ENCODE data around the gene MZT2B.
"Not testable (repeated sequence)": the region's sequence is repeated elsewhere in the genome, so short reads cannot be mapped to it uniquely, and the experiment has no call there.

The MZT2B gene

DNA sequence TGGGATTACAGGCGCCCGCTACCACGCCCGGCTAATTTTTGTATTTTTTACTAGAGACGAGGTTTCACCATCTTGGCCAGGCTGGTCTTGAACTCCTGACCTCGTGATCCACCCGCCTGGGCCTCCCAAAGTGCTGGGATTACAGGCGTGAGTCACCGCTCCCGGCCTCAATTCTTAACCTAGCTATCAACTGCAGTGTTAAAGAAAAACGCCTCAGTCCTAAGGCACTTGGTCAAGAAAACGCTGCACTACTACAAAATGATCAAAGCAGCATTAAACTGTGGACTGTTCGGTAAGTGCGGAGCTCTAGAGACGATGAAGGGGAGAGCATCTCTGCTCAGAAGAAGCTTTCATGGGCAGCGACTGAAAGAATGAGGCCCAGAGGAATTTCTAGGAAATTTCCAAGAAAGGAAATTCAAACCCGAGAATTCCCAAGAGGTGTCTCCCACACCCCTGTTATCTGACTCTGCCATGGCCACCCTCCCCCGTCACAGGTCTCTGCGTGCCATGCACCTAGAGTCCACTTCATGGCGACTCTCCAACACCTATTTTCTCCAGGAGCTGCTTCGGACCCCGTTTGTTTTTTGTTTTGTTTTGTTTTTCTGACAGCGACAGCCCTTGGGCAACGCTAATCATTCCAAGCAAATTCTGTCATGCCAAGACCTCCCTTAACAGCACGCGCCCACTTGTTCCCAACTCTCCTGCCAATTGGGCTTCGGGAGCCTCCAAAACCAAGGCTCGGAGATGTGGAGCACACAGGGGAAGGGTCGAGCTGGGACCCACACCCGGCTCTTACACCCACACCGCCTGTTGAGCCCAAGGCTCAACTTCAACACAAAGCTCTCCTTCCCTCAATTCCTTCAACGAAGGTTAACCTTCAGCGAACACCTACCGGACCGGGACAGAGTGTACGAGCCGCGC lies 1.4 kb upstream of the MZT2B start:
- DNase-seq (ENCODE audit: low spot score) = peak; percentile 18

DNA sequence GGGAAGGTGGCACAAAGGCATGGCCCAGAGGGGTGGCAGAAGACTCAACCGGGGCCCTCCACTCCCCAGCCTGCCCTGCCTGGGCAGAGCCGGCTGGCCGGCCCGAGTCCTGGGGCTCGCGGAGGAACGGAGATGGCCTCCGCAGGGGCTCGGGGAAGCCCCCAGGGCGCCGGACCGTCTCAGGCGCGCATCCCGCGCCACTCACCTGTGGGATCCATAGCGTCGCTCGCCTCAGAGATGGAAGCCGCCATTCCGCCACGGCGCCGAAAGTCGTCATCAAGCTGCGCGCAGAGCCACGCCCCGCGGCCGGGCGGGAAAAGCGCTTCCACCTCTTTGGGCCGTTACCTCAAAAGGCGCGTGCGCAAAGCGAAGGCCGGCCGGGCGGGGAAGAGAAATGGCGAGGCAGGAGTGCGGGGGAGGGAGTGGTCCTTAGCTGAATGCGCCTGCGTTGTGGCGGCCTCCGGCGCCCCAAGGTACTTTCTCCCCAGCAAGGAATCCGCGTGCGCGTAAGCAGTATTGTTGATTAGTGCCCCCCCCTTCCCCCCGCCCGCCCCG lies 660 bp upstream of the MZT2B start, which contains the start of gene SMPD4:
TSS of gene SMPD4 (minus strand) at position 278 of the 555 bp plus-strand sequence. CDS start 5,010 bp downstream, outside the sequence.
- peak; percentile 95 for DNase-seq (ENCODE audit: low spot score)

- DNase-seq (ENCODE audit: low spot score) = not testable (repeated sequence)
Measured at GRCh38 chr2:130182826-130183511, 907 bp downstream of the MZT2B start.

DNA sequence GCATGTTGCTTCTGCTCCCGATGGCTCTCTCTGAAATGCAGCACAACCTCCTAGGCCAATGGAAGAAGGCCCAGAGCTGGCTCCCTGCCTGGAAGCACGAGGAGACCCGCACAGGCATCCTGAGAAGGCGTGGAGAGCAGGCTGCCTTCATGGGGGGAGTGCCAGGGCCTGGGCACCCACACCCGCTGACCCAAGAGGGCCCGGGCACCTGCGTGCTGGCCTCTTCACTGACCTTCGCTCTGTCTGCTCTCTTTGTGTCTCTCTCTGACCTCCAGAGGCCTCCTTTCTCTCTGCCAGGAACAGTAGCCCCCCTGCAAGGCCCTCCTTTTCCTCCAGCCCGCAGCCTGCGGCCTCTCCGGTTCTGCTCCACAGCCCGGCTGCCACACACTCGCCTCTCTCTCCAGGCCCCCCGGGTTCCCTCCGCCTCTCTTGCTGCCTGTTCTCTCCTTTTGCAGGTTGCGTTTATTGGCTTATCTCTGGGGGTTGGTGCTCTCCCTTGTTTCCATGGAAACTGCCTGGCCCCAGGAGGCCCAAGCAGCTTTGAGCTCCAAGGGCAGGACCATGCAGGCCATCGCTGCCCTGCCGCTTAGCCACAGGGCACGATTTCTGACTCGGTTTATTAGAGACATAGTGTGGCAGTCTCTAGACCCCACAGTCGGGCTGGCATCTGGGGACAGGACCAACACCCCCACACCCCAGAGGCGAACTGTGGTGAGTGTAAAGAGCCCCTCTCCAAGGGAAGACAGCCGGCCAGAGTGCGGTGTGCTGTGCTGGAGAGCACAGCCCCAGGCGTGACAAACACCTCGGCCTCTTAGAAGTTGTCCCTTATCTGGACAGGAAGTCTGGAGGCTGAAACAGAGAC lies 1.7 kb downstream of the MZT2B start:
- peak; percentile 30 for DNase-seq (ENCODE audit: low spot score)

- DNase-seq (ENCODE audit: low spot score) = no peak
Measured at GRCh38 chr2:130185436-130185835, 3.4 kb downstream of the MZT2B start.

DNA sequence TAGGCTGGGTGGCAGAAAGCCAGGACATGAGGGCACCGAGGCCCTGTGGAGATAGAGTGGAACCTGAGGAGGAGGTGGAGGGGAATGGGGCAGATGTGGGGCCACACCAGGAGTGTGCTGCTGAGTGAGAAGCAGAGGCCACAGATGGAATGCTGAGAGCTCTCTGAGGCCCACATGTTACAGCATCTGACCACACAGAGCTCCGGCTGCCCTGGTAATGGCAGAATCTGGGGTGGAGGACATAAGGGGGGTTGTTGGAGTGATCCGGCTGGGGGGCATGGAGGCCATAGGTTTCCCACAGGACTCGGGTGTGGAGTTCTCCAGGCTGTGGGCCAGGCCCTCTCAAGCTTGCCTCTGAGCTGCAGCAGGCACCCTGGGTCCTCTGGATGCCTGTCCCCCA lies 3.8 kb downstream of the MZT2B start:
- no peak for DNase-seq (ENCODE audit: low spot score)

DNA sequence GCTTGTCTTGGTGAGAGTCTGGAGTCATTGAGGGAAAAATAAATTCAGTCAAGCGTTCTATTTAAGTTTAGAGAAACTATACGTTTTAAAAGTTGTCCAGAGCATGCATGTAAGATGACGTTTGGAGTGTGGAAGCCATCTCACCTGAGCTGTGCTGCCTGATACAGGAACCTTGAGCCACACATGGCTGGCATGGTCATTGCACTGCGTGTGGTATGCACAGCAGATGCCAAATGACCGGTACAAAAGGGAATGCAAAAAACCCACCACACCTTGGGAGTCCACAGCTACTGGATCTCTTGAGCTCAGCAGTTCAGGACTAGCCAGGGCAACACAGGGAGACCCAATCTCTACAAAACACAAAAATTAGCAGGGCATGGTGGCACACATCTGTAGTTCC lies 4.3 kb downstream of the MZT2B start:
- no peak for DNase-seq (ENCODE audit: low spot score)

GRCh38 chr2:130187268-130187667 lies 5.2 kb downstream of the MZT2B start:
- DNase-seq (ENCODE audit: low spot score) = no peak

- not testable (repeated sequence) for DNase-seq (ENCODE audit: low spot score)
Measured at GRCh38 chr2:130187859-130188792, 6.1 kb downstream of the MZT2B start.

- DNase-seq (ENCODE audit: low spot score) = not testable (repeated sequence)
Measured at GRCh38 chr2:130188958-130189357, 6.9 kb downstream of the MZT2B start.

GRCh38 chr2:130190237-130190636 lies 8.2 kb downstream of the MZT2B start:
- DNase-seq (ENCODE audit: low spot score) = no peak

DNA sequence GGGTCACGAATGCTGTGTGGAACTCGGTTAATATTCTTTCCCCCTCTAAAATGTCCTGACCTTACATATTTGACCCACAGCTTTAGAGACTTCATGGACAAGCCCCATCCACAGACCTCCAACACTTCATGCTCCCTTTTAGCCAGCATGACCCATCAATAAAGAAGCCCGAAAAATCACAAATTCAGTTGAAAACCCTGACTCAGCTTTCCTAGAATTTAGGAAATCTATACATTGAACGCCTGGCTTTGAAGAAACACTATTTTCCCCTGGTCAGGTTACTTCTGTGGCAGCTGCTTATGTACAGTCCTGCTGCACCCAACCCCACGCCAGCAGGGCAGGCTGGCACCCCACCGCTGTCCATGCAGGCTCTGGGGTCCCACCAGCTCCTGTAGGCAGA lies 9.3 kb downstream of the MZT2B start:
- not testable (repeated sequence) for DNase-seq (ENCODE audit: low spot score)

DNA sequence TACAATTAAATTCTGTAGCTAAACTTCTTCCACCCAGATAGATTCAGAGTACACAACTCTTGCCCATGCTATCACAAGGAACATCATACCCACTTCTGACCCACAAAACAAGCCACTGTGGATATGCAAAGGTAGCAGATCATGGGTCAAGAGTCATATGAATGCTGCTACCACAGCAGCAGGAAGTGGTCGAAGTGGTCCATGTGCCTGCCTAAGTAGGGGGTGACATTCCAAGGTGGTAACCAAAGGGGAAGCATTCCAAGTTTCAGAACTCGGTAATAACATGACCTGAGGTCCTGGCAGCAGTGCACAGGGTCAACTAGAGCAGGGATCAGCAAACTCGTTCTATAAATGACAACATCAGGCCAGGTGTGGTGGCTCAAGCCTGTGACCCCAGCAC lies 10.4 kb downstream of the MZT2B start:
- DNase-seq (ENCODE audit: low spot score) = not testable (repeated sequence)

DNA sequence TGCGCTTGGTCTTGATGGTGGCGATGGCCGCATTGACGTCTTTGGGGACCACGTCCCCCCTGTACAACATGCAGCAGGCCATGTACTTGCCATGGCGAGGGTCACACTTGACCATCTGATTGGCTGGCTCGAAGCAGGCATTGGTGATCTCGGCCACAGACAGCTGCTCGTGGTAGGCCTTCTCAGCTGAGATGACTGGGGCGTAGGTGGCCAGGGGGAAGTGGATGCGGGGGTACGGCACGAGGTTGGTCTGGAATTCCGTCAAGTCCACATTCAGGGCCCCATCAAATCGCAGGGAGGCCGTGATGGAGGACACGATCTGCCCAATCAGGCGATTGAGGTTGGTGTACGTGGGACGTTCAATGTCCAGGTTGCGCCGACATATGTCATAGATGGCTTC lies 11.8 kb downstream of the MZT2B start:
- DNase-seq (ENCODE audit: low spot score) = not testable (repeated sequence)

DNA sequence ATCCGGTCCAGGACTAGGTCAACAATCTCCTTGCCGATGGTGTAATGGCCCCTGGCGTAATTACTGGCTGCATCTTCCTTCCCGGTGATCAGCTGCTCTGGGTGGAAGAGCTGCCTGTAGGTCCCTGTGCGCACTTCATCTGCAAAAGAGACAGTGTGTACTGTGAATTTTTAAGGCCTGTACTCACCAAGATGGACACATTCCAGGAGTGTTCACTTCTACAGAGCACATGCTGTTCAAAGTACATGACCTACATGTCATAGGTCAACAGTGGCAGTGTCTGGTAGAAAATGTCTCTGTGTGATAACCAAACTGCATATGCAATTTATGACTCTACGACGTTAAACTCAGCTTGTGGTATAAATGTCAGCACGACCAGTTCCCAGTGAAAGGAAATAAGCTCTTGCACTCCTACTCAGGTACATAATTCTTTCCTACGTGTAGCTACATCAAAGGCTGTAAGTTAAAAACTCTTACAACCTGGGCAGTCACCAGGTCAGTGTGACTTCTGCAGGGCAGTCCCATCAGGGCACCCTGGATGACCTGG lies 13.1 kb downstream of the MZT2B start:
- DNase-seq (ENCODE audit: low spot score) = not testable (repeated sequence)

- not testable (repeated sequence) for DNase-seq (ENCODE audit: low spot score)
Measured at GRCh38 chr2:130196052-130196451, 14.0 kb downstream of the MZT2B start.

DNA sequence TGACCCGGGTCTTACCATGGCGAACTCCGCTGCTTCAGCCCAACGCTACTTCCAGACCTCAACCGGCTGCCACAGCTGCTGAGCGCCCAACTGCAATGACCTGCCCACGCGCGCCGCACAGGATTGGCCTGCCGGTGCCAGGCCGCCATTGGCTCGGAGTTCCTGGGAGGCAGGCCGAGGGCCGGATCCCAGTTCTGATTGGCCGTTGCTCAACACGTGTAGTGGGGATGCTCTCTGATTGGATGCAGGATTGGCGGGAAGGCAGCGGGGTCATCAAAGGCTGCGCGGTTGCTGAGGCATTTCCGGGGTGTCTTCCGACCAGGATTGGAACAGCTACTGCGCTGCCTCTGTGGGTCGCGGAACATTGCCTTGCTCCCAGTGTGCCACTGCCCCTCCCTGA lies 16.3 kb downstream of the MZT2B start, which contains the start of gene TUBA3E:
TSS of gene TUBA3E (minus strand) at position 97 of the 400 bp plus-strand sequence. CDS start at position 18, 79 bp downstream.
- no peak for DNase-seq (ENCODE audit: low spot score)

- not testable (repeated sequence) for DNase-seq (ENCODE audit: low spot score)
Measured at GRCh38 chr2:130202518-130202917, 20.5 kb downstream of the MZT2B start.

DNA sequence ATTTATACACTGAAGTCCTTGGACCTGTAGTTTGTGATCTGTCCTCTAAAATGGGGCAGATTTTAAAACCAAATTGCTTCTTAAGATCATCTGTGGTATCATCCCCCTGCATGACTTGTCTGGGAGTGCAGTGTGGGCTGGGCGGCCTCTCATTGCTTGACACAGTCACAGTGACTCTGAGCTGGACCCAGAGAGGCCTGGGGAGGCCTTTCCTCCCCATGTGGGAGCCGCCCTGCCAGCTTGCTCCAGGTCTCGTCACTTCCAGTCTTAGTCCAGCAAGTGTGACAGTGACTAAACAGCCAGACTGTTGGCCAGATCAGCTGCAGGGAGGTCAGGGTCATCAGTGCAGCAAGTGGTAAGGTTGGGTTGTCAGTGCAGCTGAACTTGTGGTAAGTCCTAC lies 21.1 kb downstream of the MZT2B start:
- not testable (repeated sequence) for DNase-seq (ENCODE audit: low spot score)

- DNase-seq (ENCODE audit: low spot score) = not testable (repeated sequence)
Measured at GRCh38 chr2:130207051-130207450, 25.0 kb downstream of the MZT2B start.

All from pons (tissue), 1 donor.